Hippocampal formation (tissue), 2 donors: ENCODE results near the gene SNX5.

Experiments
- DNase-seq, 2 donors: peaks; one replicate each; lab custom pipeline; 2025; lab: John Stamatoyannopoulos, UW

Gene SNX5

GRCh38 chr20:17940224-17940971 lies 28.2 kb downstream of the SNX5 start:
- no peak for DNase-seq

- no peak for DNase-seq
Observed at GRCh38 chr20:17939622-17940223, 28.9 kb downstream of the SNX5 start.

DNA sequence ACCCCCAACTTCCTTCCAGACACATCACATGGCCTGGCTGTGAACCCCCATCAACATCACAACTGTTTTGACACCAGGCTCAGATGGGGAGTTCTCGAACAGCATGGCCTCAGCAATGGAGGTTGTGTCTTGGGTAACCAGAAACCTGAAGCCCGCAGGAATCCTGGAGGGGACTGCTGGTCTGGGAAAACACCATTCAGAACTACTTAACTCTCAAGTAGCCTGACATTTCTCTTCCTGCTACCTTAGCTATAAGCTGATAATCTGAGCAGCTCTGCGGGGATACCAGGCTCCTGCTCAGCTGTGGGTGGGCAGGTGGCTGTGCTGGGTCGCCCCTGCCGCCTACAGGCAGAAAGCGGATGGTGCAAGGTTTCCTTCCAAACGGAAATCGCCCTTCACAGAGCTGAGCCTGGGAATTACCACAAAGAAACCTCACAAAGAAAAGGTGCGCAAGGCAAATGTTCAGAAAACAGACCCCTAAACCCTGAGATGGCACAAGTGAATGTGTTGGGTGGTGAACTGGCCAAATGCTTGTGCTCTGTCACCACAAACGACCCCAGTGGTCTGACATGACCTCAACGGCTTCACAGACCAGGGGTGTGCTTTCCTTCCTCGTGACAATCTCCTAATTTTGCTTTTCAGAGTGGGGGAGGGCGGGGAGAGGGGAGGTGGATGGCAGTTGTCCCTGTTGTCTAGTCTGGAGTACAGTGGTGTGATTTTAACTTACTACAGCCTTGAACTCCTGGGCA lies 29.5 kb downstream of the SNX5 start:
- DNase-seq: peak; percentile 33 to 35

GRCh38 chr20:17936761-17937732 lies 31.5 kb downstream of the SNX5 start:
- no peak for DNase-seq

DNA sequence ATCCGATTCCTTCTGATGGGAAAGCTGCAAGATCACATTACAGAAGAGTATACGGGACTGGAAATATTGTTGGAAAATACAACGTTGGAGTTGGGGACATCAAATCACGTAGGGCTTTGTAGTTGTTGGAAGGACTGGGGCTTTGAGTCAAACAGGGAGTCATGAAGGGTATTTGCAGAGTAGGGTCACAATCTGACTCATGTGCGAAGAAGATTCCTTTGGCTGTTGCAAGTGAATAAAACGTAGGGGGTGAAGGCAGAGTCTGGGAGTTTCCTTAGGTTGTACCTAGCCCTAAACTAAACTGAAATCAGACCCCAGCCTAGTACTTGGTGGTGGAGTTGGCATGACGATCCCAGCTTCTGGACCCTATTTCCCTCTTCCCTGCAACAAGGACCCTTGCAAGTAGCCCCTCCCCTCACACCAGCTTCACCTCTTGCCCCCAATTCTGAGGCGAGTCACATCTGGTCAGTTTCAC lies 32.3 kb downstream of the SNX5 start:
- no peak for DNase-seq

GRCh38 chr20:17935761-17936160 lies 32.8 kb downstream of the SNX5 start:
- DNase-seq: no peak

DNA sequence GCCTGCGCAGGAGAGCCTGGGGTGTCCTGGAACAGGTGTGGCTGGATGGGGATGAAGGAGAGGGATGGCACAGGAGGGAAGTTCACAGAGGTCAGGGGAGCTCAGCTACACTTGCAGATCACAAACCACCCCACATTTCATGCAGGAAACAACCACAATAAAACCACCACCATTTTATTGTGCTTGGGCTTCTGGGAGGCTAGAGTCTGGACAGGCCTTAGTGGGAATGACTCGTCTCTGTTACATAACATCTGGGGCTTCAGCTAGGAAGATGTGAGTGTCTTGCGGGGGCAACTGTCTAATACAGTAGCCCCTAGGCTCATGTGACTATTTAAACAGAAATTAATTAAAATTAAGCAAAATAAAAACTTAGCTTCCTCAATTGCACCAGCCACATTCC lies 33.4 kb downstream of the SNX5 start:
- no peak for DNase-seq

DNA sequence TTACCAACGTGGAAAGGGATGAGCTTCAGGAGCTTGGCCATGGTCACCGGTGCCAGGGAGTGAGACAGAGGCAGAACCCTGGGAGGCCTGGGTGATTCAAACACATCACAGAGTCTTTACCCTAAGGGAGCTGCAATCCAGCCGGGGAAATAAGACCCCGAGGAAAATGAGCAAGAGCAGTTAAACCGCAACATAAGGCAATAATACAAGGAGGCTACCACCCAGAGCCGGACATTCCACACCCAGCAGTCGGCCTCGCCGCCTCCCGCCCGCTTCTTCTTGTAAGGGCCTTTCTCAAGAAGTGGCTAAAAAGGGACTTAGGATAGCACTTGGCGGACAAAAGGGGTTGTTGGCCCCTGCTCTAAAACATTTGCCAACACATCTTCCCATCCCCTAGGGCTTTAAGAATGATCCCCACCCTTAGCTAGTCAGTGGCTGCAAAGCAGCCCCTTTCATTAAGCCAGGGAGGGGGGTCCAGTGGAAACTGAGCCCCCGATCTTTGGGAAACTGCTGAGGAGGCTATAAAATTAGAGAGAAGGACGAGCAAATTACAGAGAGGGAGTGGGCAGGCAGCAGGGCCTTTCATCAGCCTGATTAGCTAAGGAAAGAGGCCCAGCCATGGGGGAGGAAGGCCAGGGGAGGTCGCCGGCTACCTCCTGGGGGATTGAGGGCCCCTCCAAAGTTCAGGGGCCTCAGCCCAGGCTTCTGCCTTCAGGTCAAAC lies 34.3 kb downstream of the SNX5 start:
- DNase-seq: no peak

GRCh38 chr20:17933711-17934110 lies 34.9 kb downstream of the SNX5 start:
- DNase-seq: no peak

DNA sequence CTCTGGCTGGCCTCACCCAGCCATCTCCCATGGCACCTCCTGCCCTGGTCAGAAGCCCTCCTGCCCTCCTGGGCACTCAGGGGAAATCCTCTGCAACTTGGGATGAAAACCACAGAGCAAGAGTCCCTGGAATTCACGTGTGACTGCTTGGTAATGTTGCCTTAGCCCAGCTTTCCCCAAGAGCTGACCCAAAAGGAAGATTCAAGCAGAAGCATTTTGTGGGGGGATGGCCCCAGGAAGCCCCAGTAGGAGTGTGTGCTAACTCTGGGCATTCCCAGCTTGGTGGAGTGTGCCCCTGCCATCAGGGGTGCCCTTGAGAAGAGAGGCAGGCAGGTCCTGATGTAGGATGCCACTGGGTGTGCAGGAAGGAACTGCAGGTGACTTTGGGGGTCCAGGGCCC lies 35.5 kb downstream of the SNX5 start:
- no peak for DNase-seq

- no peak for DNase-seq
Observed at GRCh38 chr20:17932396-17932795, 36.2 kb downstream of the SNX5 start.

GRCh38 chr20:17931513-17931912 lies 37.1 kb downstream of the SNX5 start:
- no peak for DNase-seq

- DNase-seq: no peak
Observed at GRCh38 chr20:17928633-17929311, 39.8 kb downstream of the SNX5 start.

DNA sequence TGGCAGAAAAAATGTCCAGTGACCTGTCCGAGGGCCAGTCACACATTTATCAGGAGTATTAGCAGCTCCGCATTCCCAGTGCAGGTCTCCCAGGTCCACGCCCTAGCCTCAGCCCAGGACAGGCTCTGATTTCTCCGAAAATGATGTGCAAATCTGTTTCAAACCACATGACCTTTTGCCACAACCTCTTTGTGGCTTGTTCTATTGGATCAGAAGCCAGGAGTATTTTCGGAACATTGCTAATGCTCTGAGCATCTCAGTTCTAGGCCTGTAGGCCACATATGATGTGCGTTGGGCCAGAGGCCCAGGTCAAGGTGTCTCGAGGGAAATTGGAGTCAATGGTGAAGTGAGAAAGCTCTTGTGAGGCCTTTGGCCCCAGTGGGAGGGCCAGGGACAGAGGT lies 40.4 kb downstream of the SNX5 start:
- no peak for DNase-seq

- no peak for DNase-seq
Observed at GRCh38 chr20:17925940-17926300, 42.7 kb downstream of the SNX5 start.

- DNase-seq: no peak
Observed at GRCh38 chr20:17925141-17925939, 43.3 kb downstream of the SNX5 start.

DNA sequence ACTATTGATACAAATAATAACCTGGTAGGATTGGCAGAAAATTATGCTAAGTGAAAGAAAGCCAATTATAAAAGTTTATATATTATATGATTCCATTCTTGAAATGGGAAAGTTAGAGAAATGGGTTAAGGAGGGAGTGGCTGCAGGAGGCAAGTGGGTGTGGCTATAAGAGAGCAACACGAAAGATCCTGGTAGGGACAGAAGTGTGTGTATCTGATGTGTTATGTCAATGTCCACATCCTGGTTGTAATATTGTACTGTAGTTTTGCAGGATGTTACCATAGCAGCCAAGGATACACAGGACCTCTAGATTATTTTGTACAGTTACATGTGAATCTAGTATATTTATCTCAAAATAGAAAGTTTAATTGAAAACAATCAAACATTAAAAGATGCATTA lies 46.8 kb downstream of the SNX5 start:
- no peak for DNase-seq

GRCh38 chr20:17919149-17919548 lies 49.4 kb downstream of the SNX5 start:
- no peak for DNase-seq

DNA sequence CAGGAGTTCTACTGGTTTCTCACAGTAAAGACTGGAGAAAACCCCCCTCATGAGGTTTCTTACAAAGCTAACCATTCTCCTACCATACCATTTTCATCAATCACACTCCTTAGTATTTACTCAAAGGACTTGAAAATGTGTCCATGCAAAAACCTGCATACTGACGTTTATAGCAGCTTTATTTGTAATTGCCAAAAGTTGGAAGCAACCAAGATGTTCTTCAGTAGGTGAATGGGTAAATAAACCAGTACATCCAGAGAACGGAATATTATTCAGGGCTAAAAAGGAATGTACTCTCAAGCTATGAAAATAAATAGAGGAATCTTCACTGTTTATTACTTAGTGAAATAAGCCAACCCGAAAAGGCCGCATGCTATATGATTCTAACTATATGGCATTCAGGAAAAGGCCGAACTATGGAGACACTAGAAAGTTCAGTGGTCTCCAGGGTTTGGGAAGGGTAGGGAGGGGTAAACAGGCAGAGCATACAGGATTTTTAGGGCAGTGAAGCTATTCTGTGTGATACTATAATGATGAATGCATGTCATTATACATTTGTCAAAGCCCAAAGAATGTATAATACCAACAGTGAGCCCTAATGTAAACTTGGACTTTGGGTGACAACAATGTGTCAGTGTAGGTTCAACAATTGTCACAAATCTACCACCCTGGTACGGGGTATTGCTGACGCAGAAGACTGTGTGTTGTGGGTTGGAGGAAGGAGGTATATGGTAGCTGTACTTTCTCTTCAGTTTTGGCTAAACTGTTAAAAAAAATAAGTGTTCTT lies 50.6 kb downstream of the SNX5 start:
- no peak for DNase-seq
